ENCODE measurements around the gene RABGAP1. TPM values are rescaled to one million over a fixed set of nuclear protein-coding genes. Genes with fewer than 3 reads are reported as not detected.
A peak's percentile ranks its signal among the peaks of the same experiment; 100 is the strongest.

RABGAP1 gene
- total and polyA plus RNA-seq, 4 donors, result 3.8 to 25.7 (median 10.5) TPM

GRCh38 chr9:123107639-123108285 lies 166.9 kb downstream of the RABGAP1 start (continued):
- TF ChIP-seq, protein P1, sequence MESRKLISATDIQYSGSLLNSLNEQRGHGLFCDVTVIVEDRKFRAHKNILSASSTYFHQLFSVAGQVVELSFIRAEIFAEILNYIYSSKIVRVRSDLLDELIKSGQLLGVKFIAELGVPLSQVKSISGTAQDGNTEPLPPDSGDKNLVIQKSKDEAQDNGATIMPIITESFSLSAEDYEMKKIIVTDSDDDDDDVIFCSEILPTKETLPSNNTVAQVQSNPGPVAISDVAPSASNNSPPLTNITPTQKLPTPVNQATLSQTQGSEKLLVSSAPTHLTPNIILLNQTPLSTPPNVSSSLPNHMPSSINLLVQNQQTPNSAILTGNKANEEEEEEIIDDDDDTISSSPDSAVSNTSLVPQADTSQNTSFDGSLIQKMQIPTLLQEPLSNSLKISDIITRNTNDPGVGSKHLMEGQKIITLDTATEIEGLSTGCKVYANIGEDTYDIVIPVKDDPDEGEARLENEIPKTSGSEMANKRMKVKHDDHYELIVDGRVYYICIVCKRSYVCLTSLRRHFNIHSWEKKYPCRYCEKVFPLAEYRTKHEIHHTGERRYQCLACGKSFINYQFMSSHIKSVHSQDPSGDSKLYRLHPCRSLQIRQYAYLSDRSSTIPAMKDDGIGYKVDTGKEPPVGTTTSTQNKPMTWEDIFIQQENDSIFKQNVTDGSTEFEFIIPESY (IDR thresholded peaks at IDR 0.05), result no peak

- Histone ChIP-seq H3K36me3 (ENCODE audit: control insufficient read depth in 4 of 4, insufficient read depth in 3 of 4, low read depth in 1 of 4, low read length in 3 of 4) (peaks cover 3 to 9% (median 6%) of the 10 kb centered on the region in 4 donors), H3K9ac (ENCODE audit: low read depth in 1 of 2, low read length in 2 of 2) (no peak overlapping the region), H3K9me3 (ENCODE audit: control insufficient read depth in 4 of 4, low read length in 3 of 4) (no peaks in the 10 kb centered on the region), H3K4me3 (ENCODE audit: low read depth in 1 of 3, low read length in 3 of 3) (no peak overlapping the region), H3K27ac (ENCODE audit: low read depth in 1 of 2, low read length in 2 of 2) (peak overlapping the region; percentile 70 to 74), H3K27me3 (ENCODE audit: control insufficient read depth in 4 of 4, insufficient read depth in 4 of 4, low read length in 3 of 4) (no peaks in the 10 kb centered on the region), H3K4me1 (ENCODE audit: control insufficient read depth in 4 of 4, insufficient read depth in 4 of 4, low read length in 3 of 4) (peaks cover 0 to 19% (median 6%) of the 10 kb centered on the region in 4 donors)
- WGBS, result 88% methylated on average over 9 of the region's 9 CpGs
- TF ChIP-seq HNF4A (conservative IDR thresholded peaks at IDR 0.05) (no peak), HNF4G (IDR thresholded peaks at IDR 0.05) (no peak), FOXA2 (IDR thresholded peaks at IDR 0.05) (no peak), MAX (IDR thresholded peaks at IDR 0.05) (no peak)
- no peak for DNase-seq (ENCODE audit: low spot score)
These were observed 168.2 kb downstream of the RABGAP1 start for GRCh38 chr9:123108976-123109375.

DNA sequence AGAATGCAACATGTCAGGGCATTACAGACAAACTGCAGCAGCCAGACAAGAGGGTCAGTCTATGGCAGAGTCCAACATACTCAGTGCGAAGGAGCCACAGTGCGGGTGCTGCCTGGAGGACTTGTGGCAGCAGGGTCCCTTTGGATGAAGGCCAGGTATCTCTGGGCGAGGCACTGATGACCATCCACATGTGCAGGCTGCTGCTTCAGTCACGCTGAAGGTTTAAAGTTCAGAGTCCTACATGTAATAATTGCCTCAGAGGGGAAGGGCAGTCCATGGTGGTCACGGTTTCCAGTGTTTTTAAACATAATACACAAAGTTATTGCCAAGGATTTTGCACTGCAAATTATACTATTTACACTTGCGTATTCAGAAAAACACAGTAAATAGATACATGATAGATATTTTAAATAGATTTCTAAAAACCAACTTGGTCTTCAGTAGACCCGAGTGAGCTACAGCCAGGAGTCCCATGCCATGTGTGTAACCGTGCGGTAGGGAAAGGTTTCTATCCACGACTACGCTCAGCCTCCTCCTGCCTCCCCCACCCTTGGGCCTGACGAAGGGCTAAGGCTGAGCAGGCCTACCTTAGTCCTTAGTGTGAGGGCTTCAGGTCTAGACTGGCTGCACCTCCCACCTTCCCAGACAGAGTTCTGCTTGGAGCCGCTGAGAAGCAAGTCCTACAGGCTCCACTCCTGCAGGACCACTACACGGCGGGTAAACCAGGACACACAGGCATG lies 168.9 kb downstream of the RABGAP1 start:
- Histone ChIP-seq H3K9ac (ENCODE audit: low read depth in 1 of 2, low read length in 2 of 2) (no peak overlapping the region), H3K36me3 (ENCODE audit: control insufficient read depth in 4 of 4, insufficient read depth in 3 of 4, low read depth in 1 of 4, low read length in 3 of 4) (peaks cover 3 to 9% (median 6%) of the 10 kb centered on the region in 4 donors), H3K4me1 (ENCODE audit: control insufficient read depth in 4 of 4, insufficient read depth in 4 of 4, low read length in 3 of 4) (peaks cover 0 to 15% (median 6%) of the 10 kb centered on the region in 4 donors), H3K4me3 (ENCODE audit: low read depth in 1 of 3, low read length in 3 of 3) (no peak overlapping the region), H3K27me3 (ENCODE audit: control insufficient read depth in 4 of 4, insufficient read depth in 4 of 4, low read length in 3 of 4) (no peaks in the 10 kb centered on the region), H3K27ac (ENCODE audit: low read depth in 1 of 2, low read length in 2 of 2) (peak overlapping the region; percentile 70 to 74), H3K9me3 (ENCODE audit: control insufficient read depth in 4 of 4, low read length in 3 of 4) (no peaks in the 10 kb centered on the region)
- WGBS, result 60% methylated on average over 15 of the region's 15 CpGs
- DNase-seq (ENCODE audit: low spot score), result peak; percentile 70
- TF ChIP-seq SP1 (IDR thresholded peaks at IDR 0.05) (peak; percentile 84), RAD21 (IDR thresholded peaks at IDR 0.05) (peak; percentile 19 to 37), ATF3 (IDR thresholded peaks at IDR 0.05) (no peak), GABPA (IDR thresholded peaks at IDR 0.05 in 1 of 2, conservative IDR thresholded peaks at IDR 0.05 in 1 of 2) (no peak), FOXA1 (IDR thresholded peaks at IDR 0.05) (no peak), CTCF (IDR thresholded peaks at IDR 0.05; ENCODE audit: low read depth, low read length, missing input control) (no peak), HNF4A (conservative IDR thresholded peaks at IDR 0.05) (peak; percentile 97), NR2F2 (IDR thresholded peaks at IDR 0.05) (no peak), EGR1 (IDR thresholded peaks at IDR 0.05; ENCODE audit: low read depth in 2 of 2) (no peak), HNF4G (IDR thresholded peaks at IDR 0.05) (peak; percentile 89), TAF1 (conservative IDR thresholded peaks at IDR 0.05) (no peak), RXRA (IDR thresholded peaks at IDR 0.05) (peak; percentile 71 to 81), FOXA2 (IDR thresholded peaks at IDR 0.05) (peak; percentile 62), JUND (IDR thresholded peaks at IDR 0.05) (peak; percentile 62 to 77), MAX (IDR thresholded peaks at IDR 0.05) (no peak), YY1 (IDR thresholded peaks at IDR 0.05) (peak; percentile 77)
- TF ChIP-seq, protein P2, sequence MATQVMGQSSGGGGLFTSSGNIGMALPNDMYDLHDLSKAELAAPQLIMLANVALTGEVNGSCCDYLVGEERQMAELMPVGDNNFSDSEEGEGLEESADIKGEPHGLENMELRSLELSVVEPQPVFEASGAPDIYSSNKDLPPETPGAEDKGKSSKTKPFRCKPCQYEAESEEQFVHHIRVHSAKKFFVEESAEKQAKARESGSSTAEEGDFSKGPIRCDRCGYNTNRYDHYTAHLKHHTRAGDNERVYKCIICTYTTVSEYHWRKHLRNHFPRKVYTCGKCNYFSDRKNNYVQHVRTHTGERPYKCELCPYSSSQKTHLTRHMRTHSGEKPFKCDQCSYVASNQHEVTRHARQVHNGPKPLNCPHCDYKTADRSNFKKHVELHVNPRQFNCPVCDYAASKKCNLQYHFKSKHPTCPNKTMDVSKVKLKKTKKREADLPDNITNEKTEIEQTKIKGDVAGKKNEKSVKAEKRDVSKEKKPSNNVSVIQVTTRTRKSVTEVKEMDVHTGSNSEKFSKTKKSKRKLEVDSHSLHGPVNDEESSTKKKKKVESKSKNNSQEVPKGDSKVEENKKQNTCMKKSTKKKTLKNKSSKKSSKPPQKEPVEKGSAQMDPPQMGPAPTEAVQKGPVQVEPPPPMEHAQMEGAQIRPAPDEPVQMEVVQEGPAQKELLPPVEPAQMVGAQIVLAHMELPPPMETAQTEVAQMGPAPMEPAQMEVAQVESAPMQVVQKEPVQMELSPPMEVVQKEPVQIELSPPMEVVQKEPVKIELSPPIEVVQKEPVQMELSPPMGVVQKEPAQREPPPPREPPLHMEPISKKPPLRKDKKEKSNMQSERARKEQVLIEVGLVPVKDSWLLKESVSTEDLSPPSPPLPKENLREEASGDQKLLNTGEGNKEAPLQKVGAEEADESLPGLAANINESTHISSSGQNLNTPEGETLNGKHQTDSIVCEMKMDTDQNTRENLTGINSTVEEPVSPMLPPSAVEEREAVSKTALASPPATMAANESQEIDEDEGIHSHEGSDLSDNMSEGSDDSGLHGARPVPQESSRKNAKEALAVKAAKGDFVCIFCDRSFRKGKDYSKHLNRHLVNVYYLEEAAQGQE (IDR thresholded peaks at IDR 0.05), result peak; percentile 46
- TF ChIP-seq, protein P1 (IDR thresholded peaks at IDR 0.05), result no peak
